ENCODE measurements around the gene MSRB3.
A peak's percentile ranks its signal among the peaks of the same experiment; 100 is the strongest.

The MSRB3 gene

GRCh38 chr12:65505386-65506121 is 227.1 kb downstream of the MSRB3 start:
- H3K4me3 ChIP-seq (ENCODE audit: low read depth, low read length), result no peak overlapping the region
- no peak for TF ChIP-seq CTCF (conservative IDR thresholded peaks at IDR 0.05; ENCODE audit: low read depth, low read length)
- no peak for DNase-seq (ENCODE audit: low read depth)

GRCh38 chr12:65508276-65509035 is 230.0 kb downstream of the MSRB3 start:
- TF ChIP-seq CTCF (conservative IDR thresholded peaks at IDR 0.05; ENCODE audit: low read depth, low read length), result no peak
- DNase-seq (ENCODE audit: low read depth), result no peak
- no peak overlapping the region for H3K4me3 ChIP-seq (ENCODE audit: low read depth, low read length)

- TF ChIP-seq CTCF (conservative IDR thresholded peaks at IDR 0.05; ENCODE audit: low read depth, low read length), result no peak
- H3K4me3 ChIP-seq (ENCODE audit: low read depth, low read length), result no peak overlapping the region
- no peak for DNase-seq (ENCODE audit: low read depth)
These were observed 231.5 kb downstream of the MSRB3 start for GRCh38 chr12:65510007-65510406.

GRCh38 chr12:65510584-65511050 is 232.1 kb downstream of the MSRB3 start:
- no peak for TF ChIP-seq CTCF (conservative IDR thresholded peaks at IDR 0.05; ENCODE audit: low read depth, low read length)
- H3K4me3 ChIP-seq (ENCODE audit: low read depth, low read length), result no peak overlapping the region
- peak; percentile 46 for DNase-seq (ENCODE audit: low read depth)

GRCh38 chr12:65511134-65511834 is 232.8 kb downstream of the MSRB3 start:
- no peak for DNase-seq (ENCODE audit: low read depth)
- no peak overlapping the region for H3K4me3 ChIP-seq (ENCODE audit: low read depth, low read length)
- no peak for TF ChIP-seq CTCF (conservative IDR thresholded peaks at IDR 0.05; ENCODE audit: low read depth, low read length)

- DNase-seq (ENCODE audit: low read depth), result no peak
- no peak for TF ChIP-seq CTCF (conservative IDR thresholded peaks at IDR 0.05; ENCODE audit: low read depth, low read length)
- no peak overlapping the region for H3K4me3 ChIP-seq (ENCODE audit: low read depth, low read length)
These were observed 233.4 kb downstream of the MSRB3 start for GRCh38 chr12:65511912-65512311.

Data from choroid plexus epithelial cell (primary cell).